ENCODE results near the gene RHBDL1.

The RHBDL1 gene

DNA sequence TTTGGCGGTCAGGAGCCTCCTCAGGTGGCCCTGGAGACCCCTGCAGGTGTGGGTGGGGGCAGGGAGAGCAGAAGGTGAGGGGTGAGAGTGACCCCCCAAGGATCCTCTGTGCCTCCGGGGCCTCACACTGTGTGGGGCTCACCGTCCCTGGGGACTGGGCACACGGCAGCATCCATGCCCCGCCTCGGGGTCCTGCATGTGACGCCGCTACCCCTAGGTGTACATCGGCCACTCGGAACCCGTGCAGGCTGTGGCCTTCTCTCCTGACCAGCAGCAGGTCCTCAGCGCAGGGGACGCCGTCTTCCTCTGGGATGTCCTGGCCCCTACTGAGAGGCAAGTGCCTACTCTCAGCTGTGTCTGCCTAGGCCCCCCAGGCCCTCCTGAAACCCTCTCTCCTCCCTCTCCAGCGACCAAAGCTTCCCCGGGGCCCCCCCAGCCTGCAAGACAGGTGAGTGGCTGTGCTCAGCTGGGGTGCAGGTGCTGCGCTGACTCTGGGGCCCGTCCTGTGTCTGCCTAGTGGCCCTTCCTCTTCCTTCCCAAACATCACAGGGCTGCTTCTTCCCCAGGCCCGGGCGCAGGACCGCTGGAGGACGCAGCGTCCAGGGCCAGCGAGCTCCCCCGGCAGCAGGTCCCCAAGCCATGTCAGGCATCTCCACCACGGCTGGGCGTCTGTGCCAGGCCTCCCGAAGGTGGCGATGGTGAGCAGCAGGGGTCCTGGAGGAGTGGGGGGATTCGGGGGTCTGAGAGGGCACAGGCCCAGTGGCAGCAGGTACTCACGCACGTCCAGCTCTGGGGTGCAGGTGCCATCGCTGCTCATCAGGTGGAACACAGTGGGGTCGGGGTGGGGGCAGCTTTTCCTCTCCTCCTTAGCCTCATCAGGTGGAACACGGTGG, 16.5 kb upstream of the RHBDL1 start:
- peaks cover 15% of the 10 kb centered on the region for H3K36me3 ChIP-seq (ENCODE audit: control insufficient read depth, insufficient read depth, low read length)
- H3K27ac ChIP-seq (ENCODE audit: low read depth, low read length, severe bottlenecking), result no peak overlapping the region
- WGBS, 2 experiments (ENCODE audit: insufficient coverage in 2 of 2), result 93 to 95% methylated on average over 31 to 34 of the region's 35 CpGs
- H3K9me3 ChIP-seq (ENCODE audit: control insufficient read depth, low read length), result no peaks in the 10 kb centered on the region
- peaks cover 4% of the 10 kb centered on the region for H3K4me1 ChIP-seq (ENCODE audit: control insufficient read depth, insufficient read depth, low read length, poor library complexity, severe bottlenecking)
- no peak overlapping the region for H3K4me3 ChIP-seq (ENCODE audit: extremely low read depth, insufficient read depth, low read length, poor library complexity, severe bottlenecking)

DNA sequence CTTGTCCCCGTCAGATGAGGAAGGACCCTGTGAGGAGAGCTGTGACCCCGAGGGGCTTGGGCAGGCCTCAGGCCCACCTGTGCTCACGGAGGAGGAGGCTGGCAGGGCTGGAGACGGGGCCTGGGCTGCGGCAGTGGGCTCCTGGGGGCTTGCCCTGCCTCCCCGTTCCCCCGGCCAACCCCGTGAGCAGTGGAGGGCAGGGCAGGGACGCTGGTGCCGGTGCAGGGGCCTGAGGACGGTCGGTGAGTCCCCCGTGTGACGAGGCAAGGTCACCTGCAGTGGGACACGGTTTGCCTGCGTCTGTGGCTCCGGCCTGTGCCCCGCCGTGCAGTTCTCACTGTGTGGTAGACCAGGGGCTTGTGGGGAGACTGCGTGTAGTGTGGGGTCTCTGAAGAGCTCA, 15.9 kb upstream of the RHBDL1 start:
- Histone ChIP-seq H3K9me3 (ENCODE audit: control insufficient read depth, low read length) (no peaks in the 10 kb centered on the region), H3K36me3 (ENCODE audit: control insufficient read depth, insufficient read depth, low read length) (peaks cover 13% of the 10 kb centered on the region), H3K4me3 (ENCODE audit: extremely low read depth, insufficient read depth, low read length, poor library complexity, severe bottlenecking) (no peak overlapping the region), H3K27ac (ENCODE audit: low read depth, low read length, severe bottlenecking) (no peak overlapping the region), H3K4me1 (ENCODE audit: control insufficient read depth, insufficient read depth, low read length, poor library complexity, severe bottlenecking) (peaks cover 4% of the 10 kb centered on the region)
- WGBS, 2 experiments (ENCODE audit: insufficient coverage in 2 of 2), result 88 to 93% methylated on average over 19 to 20 of the region's 20 CpGs

DNA sequence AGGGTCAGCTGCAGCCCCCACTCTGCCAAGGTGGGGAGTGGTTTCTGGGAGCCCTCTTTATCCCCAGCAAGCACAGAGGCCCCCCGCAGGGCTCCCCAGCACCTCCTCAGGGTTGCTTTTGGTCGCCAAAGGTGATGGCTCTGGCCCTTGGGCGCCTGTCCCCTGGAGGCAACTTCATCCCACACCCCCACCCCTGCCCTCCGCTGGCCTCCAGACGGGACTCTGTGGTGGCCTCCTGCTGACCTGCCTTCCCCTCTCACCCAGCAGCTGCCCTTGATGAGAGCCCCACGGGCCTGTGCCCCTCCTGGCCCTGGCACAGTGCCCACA, 15.4 kb upstream of the RHBDL1 start:
- peaks cover 13% of the 10 kb centered on the region for H3K36me3 ChIP-seq (ENCODE audit: control insufficient read depth, insufficient read depth, low read length)
- H3K4me1 ChIP-seq (ENCODE audit: control insufficient read depth, insufficient read depth, low read length, poor library complexity, severe bottlenecking), result peaks cover 4% of the 10 kb centered on the region
- no peak overlapping the region for H3K27ac ChIP-seq (ENCODE audit: low read depth, low read length, severe bottlenecking)
- 75 to 80% methylated on average over 5 to 6 of the region's 6 CpGs for WGBS, 2 experiments (ENCODE audit: insufficient coverage in 2 of 2)
- no peaks in the 10 kb centered on the region for H3K9me3 ChIP-seq (ENCODE audit: control insufficient read depth, low read length)
- no peak overlapping the region for H3K4me3 ChIP-seq (ENCODE audit: extremely low read depth, insufficient read depth, low read length, poor library complexity, severe bottlenecking)

DNA sequence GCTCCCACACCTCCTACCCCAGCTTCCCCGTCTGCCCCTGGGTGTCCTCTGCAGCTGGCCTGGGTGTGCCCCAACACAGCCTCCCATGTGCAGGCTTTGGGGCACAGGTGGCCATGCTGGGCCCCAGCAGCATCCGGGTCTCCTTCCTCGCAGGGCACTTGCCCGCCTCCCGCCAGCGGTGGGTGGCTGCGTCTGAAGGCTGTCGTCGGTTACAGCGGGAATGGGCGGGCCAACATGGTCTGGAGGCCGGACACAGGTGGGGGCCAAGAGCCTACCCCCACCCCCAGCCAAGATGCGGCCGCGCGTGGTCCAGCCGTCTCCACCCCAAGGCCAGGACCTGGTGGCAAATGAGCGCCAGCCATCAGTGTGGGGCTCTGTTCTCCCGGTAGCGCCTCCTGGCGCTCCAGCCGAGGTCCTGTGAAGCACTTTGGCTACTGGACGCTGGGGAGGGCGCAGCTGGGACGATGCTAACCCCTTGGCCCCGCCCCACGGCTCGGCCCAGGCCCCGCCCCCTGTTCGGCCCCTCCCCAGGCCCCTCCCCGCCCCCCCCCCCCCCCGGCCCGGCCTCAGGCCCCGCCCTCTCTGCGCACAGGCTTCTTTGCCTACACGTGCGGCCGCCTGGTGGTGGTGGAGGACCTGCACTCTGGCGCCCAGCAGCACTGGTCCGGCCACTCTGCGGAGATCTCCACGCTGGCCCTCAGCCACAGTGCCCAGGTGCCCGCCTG, 14.8 kb upstream of the RHBDL1 start:
- no peak overlapping the region for H3K27ac ChIP-seq (ENCODE audit: low read depth, low read length, severe bottlenecking)
- peaks cover 13% of the 10 kb centered on the region for H3K36me3 ChIP-seq (ENCODE audit: control insufficient read depth, insufficient read depth, low read length)
- WGBS, 2 experiments (ENCODE audit: insufficient coverage in 2 of 2), result 34 to 55% methylated on average over 14 to 30 of the region's 43 CpGs
- no peaks in the 10 kb centered on the region for H3K9me3 ChIP-seq (ENCODE audit: control insufficient read depth, low read length)
- no peak overlapping the region for H3K4me3 ChIP-seq (ENCODE audit: extremely low read depth, insufficient read depth, low read length, poor library complexity, severe bottlenecking)
- peaks cover 4% of the 10 kb centered on the region for H3K4me1 ChIP-seq (ENCODE audit: control insufficient read depth, insufficient read depth, low read length, poor library complexity, severe bottlenecking)

DNA sequence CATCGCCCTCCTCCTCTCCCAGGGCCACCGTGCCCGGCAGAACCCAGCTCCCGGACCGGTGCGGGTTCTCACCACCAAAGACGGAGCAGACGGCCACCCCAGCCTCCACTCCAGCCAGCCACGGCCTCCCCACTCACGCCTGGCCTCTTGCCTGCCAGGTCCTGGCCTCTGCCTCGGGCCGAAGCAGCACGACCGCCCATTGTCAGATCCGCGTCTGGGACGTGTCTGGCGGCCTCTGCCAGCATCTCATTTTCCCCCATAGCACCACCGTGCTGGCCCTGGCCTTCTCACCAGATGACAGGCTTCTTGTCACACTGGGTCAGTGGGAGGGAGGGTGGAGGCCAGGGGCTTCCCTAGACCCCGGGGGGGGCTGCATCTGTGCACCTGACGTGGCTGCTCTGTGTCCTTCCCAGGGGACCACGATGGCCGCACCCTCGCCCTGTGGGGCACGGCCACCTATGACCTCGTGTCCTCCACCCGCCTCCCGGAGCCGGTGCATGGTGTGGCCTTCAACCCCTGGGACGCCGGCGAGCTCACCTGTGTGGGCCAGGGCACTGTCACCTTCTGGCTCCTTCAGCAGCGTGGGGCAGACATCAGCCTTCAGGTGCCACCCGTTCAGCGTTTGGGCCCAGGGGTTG, 14.2 kb upstream of the RHBDL1 start:
- Histone ChIP-seq H3K9me3 (ENCODE audit: control insufficient read depth, low read length) (no peaks in the 10 kb centered on the region), H3K4me3 (ENCODE audit: extremely low read depth, insufficient read depth, low read length, poor library complexity, severe bottlenecking) (no peak overlapping the region), H3K4me1 (ENCODE audit: control insufficient read depth, insufficient read depth, low read length, poor library complexity, severe bottlenecking) (peaks cover 4% of the 10 kb centered on the region), H3K36me3 (ENCODE audit: control insufficient read depth, insufficient read depth, low read length) (peaks cover 9% of the 10 kb centered on the region), H3K27ac (ENCODE audit: low read depth, low read length, severe bottlenecking) (no peak overlapping the region)
- 80 to 88% methylated on average over 28 to 29 of the region's 35 CpGs for WGBS, 2 experiments (ENCODE audit: insufficient coverage in 2 of 2)

DNA sequence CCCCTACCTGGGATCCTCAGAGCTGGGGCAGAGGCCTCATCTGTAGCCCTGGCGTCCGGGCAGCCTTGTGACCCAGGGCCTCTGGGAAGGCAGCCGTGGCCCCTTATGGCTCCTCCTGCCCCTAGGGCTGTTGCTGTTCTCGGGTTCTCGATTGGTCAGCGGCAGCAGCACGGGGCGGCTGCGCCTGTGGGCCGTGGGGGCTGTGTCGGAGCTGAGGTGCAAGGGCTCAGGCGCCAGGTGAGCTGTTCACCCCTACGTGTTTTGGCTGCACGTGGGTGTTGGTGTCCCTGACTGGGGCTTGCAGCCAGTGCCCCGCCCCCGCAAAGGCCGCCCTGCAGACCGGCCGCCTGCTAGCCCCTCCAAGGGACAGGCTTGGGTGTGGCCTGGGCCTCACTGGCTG, 13.4 kb upstream of the RHBDL1 start:
- WGBS, 2 experiments (ENCODE audit: insufficient coverage in 2 of 2), result 97% methylated on average over 18 to 19 of the region's 19 CpGs
- Histone ChIP-seq H3K4me1 (ENCODE audit: control insufficient read depth, insufficient read depth, low read length, poor library complexity, severe bottlenecking) (peaks cover 4% of the 10 kb centered on the region), H3K4me3 (ENCODE audit: extremely low read depth, insufficient read depth, low read length, poor library complexity, severe bottlenecking) (no peak overlapping the region), H3K9me3 (ENCODE audit: control insufficient read depth, low read length) (no peaks in the 10 kb centered on the region), H3K36me3 (ENCODE audit: control insufficient read depth, insufficient read depth, low read length) (peaks cover 9% of the 10 kb centered on the region), H3K27ac (ENCODE audit: low read depth, low read length, severe bottlenecking) (no peak overlapping the region)

DNA sequence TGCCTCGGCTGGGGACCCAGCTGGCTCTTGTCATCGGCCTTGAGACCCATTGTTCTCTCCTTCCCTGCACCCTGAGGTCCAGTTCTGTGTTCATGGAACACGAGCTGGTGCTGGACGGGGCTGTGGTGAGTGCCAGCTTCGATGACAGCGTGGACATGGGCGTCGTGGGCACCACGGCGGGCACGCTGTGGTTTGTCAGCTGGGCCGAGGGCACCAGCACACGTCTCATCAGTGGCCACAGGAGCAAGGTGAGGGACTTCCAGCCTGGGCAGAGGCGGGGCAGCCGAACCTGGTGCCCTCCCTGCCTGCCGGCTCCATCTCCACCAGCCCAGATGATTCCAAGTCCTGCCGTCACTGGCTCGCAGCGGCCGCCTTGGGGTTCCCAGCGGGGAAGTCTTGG, 12.9 kb upstream of the RHBDL1 start:
- no peaks in the 10 kb centered on the region for H3K9me3 ChIP-seq (ENCODE audit: control insufficient read depth, low read length)
- H3K4me1 ChIP-seq (ENCODE audit: control insufficient read depth, insufficient read depth, low read length, poor library complexity, severe bottlenecking), result peaks cover 4% of the 10 kb centered on the region
- H3K27ac ChIP-seq (ENCODE audit: low read depth, low read length, severe bottlenecking), result no peak overlapping the region
- WGBS, 2 experiments (ENCODE audit: insufficient coverage in 2 of 2), result 96% methylated on average over 21 of the region's 21 CpGs
- H3K4me3 ChIP-seq (ENCODE audit: extremely low read depth, insufficient read depth, low read length, poor library complexity, severe bottlenecking), result no peak overlapping the region
- peaks cover 9% of the 10 kb centered on the region for H3K36me3 ChIP-seq (ENCODE audit: control insufficient read depth, insufficient read depth, low read length)

DNA sequence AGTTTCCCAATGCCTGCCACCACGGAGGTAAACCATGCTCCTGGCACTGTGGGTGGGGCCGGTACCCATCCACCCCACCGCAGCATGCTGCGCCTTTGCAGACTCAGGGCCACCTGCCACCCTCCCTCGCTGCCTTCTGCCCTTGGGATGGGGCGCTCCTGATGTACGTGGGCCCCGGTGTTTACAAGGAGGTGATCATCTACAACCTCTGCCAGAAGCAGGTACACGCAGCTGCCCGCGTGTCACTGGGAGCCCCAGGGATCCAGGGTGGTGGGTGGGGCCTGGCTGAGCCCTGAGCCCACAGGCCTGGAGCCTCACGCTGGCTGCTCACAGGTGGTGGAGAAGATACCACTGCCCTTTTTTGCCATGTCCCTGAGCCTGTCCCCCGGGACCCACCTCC, 8.9 kb upstream of the RHBDL1 start:
- 89 to 90% methylated on average over 13 of the region's 13 CpGs for WGBS, 2 experiments (ENCODE audit: insufficient coverage in 2 of 2)
- Histone ChIP-seq H3K4me1 (ENCODE audit: control insufficient read depth, insufficient read depth, low read length, poor library complexity, severe bottlenecking) (peaks cover 7% of the 10 kb centered on the region), H3K4me3 (ENCODE audit: extremely low read depth, insufficient read depth, low read length, poor library complexity, severe bottlenecking) (no peak overlapping the region), H3K36me3 (ENCODE audit: control insufficient read depth, insufficient read depth, low read length) (peaks cover 29% of the 10 kb centered on the region), H3K9me3 (ENCODE audit: control insufficient read depth, low read length) (no peaks in the 10 kb centered on the region), H3K27ac (ENCODE audit: low read depth, low read length, severe bottlenecking) (no peak overlapping the region)

DNA sequence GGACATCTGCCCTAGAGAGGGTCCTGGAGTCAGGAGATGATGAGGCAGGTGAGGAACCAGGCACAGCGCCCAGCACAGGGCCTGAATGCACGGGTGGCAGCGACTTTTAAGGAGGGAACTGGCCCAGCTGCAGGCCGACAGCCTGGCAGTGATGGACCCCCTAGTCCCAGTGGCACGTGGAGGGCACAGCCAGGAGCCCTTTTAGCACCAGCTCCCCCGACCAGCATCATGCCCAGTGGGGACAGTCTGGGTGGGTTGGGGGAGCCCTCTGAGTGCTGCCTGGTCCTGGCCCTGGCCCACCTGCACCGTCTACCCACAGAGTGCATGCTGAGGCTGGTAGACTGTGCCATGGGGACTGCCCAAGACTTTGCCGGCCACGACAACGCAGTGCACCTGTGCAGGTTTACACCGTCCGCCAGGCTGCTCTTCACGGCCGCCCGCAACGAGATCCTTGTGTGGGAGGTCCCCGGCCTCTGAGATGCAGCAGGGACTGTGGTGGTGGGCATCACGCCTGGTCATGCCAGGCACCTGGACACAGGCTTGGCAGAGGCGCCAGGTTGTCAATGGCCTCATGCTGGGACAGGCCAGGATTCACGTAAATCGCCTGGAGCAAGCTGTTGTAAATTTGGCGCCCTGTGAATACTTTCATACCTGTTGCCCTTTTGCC, 8.2 kb upstream of the RHBDL1 start:
- H3K9me3 ChIP-seq (ENCODE audit: control insufficient read depth, low read length), result no peaks in the 10 kb centered on the region
- no peak overlapping the region for H3K27ac ChIP-seq (ENCODE audit: low read depth, low read length, severe bottlenecking)
- no peak overlapping the region for H3K4me3 ChIP-seq (ENCODE audit: extremely low read depth, insufficient read depth, low read length, poor library complexity, severe bottlenecking)
- 91 to 94% methylated on average over 20 to 21 of the region's 22 CpGs for WGBS, 2 experiments (ENCODE audit: insufficient coverage in 2 of 2)
- peaks cover 35% of the 10 kb centered on the region for H3K36me3 ChIP-seq (ENCODE audit: control insufficient read depth, insufficient read depth, low read length)
- H3K4me1 ChIP-seq (ENCODE audit: control insufficient read depth, insufficient read depth, low read length, poor library complexity, severe bottlenecking), result peaks cover 7% of the 10 kb centered on the region

DNA sequence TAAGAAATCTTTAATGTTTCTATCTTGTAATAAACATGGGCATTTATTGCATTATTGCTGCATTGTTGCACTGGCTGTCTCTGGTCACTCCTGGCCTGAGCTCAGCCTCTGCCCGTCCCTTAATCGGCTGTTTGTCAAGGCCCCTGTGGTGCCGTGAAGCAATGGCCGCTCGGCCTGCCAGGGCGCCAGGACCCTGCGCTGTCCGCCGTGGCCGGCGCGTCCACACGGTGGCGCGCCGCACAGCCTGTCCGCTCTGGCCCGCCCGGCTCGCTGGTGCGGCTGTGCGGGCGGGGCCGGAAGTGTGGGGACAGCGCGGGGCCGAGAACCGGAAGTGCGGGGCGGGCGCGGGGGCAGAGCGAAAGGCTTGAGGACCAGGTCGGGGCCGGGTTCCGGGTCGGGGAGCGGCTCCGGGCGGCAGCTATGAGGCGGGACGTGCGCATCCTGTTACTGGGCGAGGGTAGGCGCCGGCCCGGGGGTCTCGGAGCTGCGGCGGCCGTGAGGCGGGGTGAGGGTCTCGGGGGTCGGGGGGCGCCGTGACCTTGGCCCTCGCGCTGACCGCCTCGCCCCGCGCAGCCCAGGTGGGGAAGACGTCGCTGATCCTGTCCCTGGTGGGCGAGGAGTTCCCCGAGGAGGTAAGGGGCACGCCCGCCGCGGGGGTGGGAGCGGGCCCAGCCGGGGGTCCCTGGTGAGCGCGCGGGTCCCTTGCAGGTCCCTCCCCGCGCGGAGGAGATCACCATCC, 7.5 kb upstream of the RHBDL1 start, which contains the start of gene RHOT2:
Gene RHOT2, plus strand, starts transcription at position 353 of the 739 bp plus-strand sequence. Its CDS starts 68 bp downstream, at position 421.
- no peak within 1 kb of the TSS for H3K27ac ChIP-seq (ENCODE audit: low read depth, low read length, severe bottlenecking)
- WGBS, 2 experiments (ENCODE audit: insufficient coverage in 2 of 2), result 0 to 2% methylated on average over 43 to 66 of the region's 78 CpGs
- H3K4me3 ChIP-seq (ENCODE audit: extremely low read depth, insufficient read depth, low read length, poor library complexity, severe bottlenecking), result peak within 1 kb of the TSS; percentile 80

More for the DNA sequence above, 7.5 kb upstream of the RHBDL1 start, which contains the start of gene RHOT2:
- H3K4me1 ChIP-seq (ENCODE audit: control insufficient read depth, insufficient read depth, low read length, poor library complexity, severe bottlenecking), result peaks cover 7% of the 10 kb centered on the region
- no peaks in the 10 kb centered on the region for H3K9me3 ChIP-seq (ENCODE audit: control insufficient read depth, low read length)
- H3K36me3 ChIP-seq (ENCODE audit: control insufficient read depth, insufficient read depth, low read length), result peaks cover 36% of the 10 kb centered on the region
